ENCODE measurements around the gene ABCF2.

The ABCF2 gene

GRCh38 chr7:151272877-151273276, 45.9 kb upstream of the ABCF2 start:
- no peak for DNase-seq
- Mint-ChIP-seq H3K36me3 (ENCODE audit: low read depth) (no peaks in the 10 kb centered on the region), H3K4me1 (peaks cover 6% of the 10 kb centered on the region), H3K9me3 (no peaks in the 10 kb centered on the region), H3K27ac (no peak overlapping the region), H3K27me3 (ENCODE audit: low read depth, poor library complexity) (peaks cover 40% of the 10 kb centered on the region), H3K4me3 (no peak overlapping the region)
- no peak for TF ChIP-seq CTCF (IDR thresholded peaks at IDR 0.05)

DNA sequence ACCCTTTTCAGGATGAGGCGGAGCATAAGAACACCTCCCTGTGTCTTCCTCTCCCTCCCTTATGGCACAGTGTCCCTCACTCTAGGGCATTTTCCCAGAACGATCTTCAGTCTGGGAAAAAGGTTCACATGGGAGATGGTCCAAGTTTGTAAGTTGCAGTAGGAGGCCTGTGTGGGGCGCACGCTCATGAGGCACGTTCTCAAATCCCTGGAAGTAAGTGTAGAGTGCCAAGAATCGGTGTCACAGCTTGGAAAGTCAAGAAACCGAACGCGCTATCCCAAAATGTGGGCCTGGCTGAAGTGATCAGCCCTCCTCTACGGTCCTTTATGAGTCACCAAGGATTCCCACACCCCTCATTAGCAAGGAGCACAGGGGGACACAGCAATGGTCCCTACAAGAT, 45.4 kb upstream of the ABCF2 start:
- H3K27me3 Mint-ChIP-seq (ENCODE audit: low read depth, poor library complexity): peaks cover 35% of the 10 kb centered on the region
- H3K4me1 Mint-ChIP-seq: peaks cover 3% of the 10 kb centered on the region
- TF ChIP-seq CTCF (IDR thresholded peaks at IDR 0.05): no peak
- no peaks in the 10 kb centered on the region for H3K9me3 Mint-ChIP-seq
- H3K36me3 Mint-ChIP-seq (ENCODE audit: low read depth): no peaks in the 10 kb centered on the region
- DNase-seq: no peak
- H3K27ac Mint-ChIP-seq: no peak overlapping the region
- no peak overlapping the region for H3K4me3 Mint-ChIP-seq

DNA sequence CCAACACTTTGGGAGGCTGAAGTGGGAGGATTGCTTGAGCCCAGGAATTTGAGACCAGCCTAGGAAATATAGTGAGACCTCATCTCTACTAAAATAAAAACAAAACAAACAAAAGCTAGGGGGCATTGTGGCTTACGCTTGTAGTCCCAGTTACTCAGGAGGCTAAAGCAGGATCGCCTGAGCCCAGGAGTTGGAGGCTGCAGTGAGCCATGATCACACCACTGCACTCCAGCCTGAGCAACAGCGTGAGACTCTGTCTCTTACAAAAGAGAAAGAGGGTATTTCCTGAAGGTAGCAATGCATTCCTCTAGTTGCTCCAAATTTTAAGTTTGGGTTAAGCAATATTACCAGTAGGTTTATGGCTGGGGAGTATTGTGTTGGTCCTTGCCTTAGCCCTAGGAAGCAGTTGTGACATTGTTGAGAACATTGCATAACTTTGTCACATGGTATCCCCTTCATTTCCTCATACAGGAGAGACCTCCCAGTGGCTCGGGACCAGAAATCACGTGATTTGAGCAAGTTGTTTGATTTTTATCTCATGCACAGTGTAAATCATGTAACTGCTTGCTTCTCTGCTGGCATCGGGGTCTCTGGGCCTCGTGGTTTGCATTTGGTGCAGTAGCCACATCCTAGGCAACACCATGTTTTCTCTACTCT, 44.8 kb upstream of the ABCF2 start:
- DNase-seq: no peak
- Mint-ChIP-seq H3K4me1 (no peaks in the 10 kb centered on the region), H3K9me3 (no peaks in the 10 kb centered on the region), H3K4me3 (no peak overlapping the region), H3K36me3 (ENCODE audit: low read depth) (no peaks in the 10 kb centered on the region), H3K27ac (no peak overlapping the region), H3K27me3 (ENCODE audit: low read depth, poor library complexity) (peaks cover 36% of the 10 kb centered on the region)
- TF ChIP-seq CTCF (IDR thresholded peaks at IDR 0.05): no peak

- H3K9me3 Mint-ChIP-seq: no peaks in the 10 kb centered on the region
- no peak overlapping the region for H3K4me3 Mint-ChIP-seq
- H3K36me3 Mint-ChIP-seq (ENCODE audit: low read depth): no peaks in the 10 kb centered on the region
- no peaks in the 10 kb centered on the region for H3K4me1 Mint-ChIP-seq
- no peak for TF ChIP-seq CTCF (IDR thresholded peaks at IDR 0.05)
- no peak for DNase-seq
- peaks cover 15% of the 10 kb centered on the region for H3K27me3 Mint-ChIP-seq (ENCODE audit: low read depth, poor library complexity)
- peak overlapping the region; percentile 25 for H3K27ac Mint-ChIP-seq
Observed at GRCh38 chr7:151269511-151269910, 42.5 kb upstream of the ABCF2 start.

DNA sequence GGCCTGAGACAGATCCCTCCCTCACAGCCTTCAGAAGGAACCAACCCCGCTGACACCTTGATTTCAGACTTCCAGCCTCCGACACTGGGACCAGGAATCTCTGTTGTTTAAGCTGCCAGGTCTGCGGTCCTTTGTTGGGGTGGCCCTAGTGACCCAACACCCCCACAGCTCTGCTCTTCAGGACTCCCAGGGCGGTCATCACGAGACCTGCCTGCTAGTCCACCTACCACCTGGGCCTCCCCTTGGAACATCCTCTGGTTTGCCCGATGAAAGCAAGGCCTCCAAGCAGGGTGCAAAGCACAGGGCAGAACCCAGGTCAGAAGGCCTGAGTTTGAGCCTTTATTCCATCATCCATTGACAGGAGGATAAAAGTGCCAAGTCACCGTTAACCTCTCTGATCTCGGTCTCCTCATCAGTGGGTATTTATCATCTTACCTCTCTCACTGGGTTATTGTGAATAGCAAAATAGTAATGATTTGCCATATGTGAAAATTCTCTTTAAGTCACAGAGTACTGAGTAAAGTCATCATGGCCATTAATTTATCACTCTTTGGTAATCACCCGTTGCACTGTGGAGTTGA, 38.4 kb upstream of the ABCF2 start:
- H3K27me3 Mint-ChIP-seq (ENCODE audit: low read depth, poor library complexity): peaks cover 37% of the 10 kb centered on the region
- H3K36me3 Mint-ChIP-seq (ENCODE audit: low read depth): no peaks in the 10 kb centered on the region
- H3K4me3 Mint-ChIP-seq: no peak overlapping the region
- no peak overlapping the region for H3K27ac Mint-ChIP-seq
- H3K9me3 Mint-ChIP-seq: no peaks in the 10 kb centered on the region
- H3K4me1 Mint-ChIP-seq: no peaks in the 10 kb centered on the region
- TF ChIP-seq CTCF (IDR thresholded peaks at IDR 0.05): no peak
- no peak for DNase-seq

DNA sequence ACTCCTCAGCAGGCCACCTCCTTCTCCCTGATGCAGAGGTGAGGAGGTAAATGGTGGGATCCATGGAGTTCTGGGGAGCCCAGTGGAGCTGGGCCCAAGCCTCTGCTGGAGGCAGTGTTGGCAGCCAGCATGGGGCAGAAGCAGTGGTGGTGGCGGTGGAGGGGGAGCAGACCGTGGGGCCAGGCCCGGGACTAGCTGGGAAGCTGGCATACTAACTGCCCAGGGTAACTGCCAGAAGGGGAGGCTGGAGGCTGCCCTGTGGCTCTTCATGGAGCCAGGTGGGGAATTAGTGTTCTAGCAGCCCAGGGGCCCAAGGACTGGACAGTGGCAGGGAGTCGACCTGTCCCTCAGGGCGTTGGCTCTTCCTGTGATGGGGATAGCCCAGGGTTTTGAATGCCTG, 37.6 kb upstream of the ABCF2 start:
- Mint-ChIP-seq H3K4me3 (no peak overlapping the region), H3K36me3 (ENCODE audit: low read depth) (no peaks in the 10 kb centered on the region), H3K27me3 (ENCODE audit: low read depth, poor library complexity) (peaks cover 43% of the 10 kb centered on the region), H3K9me3 (no peaks in the 10 kb centered on the region), H3K4me1 (no peaks in the 10 kb centered on the region), H3K27ac (no peak overlapping the region)
- TF ChIP-seq CTCF (IDR thresholded peaks at IDR 0.05): no peak
- no peak for DNase-seq

Measured in nephron progenitor cell (in vitro differentiated cells).